Activated CD8-positive, alpha-beta T cell treated with anti-CD3 and anti-CD28 coated beads for 36 hours (primary cell): ENCODE results near the gene MAU2. TPM values are rescaled to one million over a fixed set of nuclear protein-coding genes. Genes with fewer than 3 reads are reported as not detected.
"Not testable (repeated sequence)": the region's sequence is repeated elsewhere in the genome, so short reads cannot be mapped to it uniquely, and the experiment has no call there.

Experiments used
- ATAC-seq: fragments of 200-7000 bp; cut with Tn5 transposase; one replicate; pipeline ENCODE4 v1.10.0; 2021; ENCODE audit warnings: mild to moderate bottlenecking, moderate library complexity
- CTCF ChIA-PET: fragments of 350-600 bp; sonication (Branson Sonifier 250); formaldehyde crosslinking; loops from one replicate; lab custom pipeline; 2021; ENCODE audit warnings: antibody characterized with exemption; lab: Charles Lee
- POLR2A ChIA-PET: fragments of 350-600 bp; sonication (Branson Sonifier 250); formaldehyde crosslinking; loops from one replicate; lab custom pipeline; 2021; ENCODE audit warnings: antibody characterized with exemption; lab: Charles Lee
- DNase-seq: peaks from one replicate; pipeline ENCODE4 v3.0.0-alpha.2; 2020
- H3K27ac Mint-ChIP-seq: one replicate; pipeline ENCODE4 v1.8.0; 2021; ENCODE audit warnings: mild to moderate bottlenecking, mixed read lengths
- H3K27me3 Mint-ChIP-seq: one replicate; pipeline ENCODE4 v1.8.0; 2021; ENCODE audit warnings: mixed read lengths
- H3K36me3 Mint-ChIP-seq: one replicate; pipeline ENCODE4 v1.8.0; 2021; ENCODE audit warnings: low read depth, mixed read lengths
- H3K4me1 Mint-ChIP-seq: one replicate; pipeline ENCODE4 v1.8.0; 2021; ENCODE audit warnings: low read depth, mixed read lengths
- H3K4me3 Mint-ChIP-seq: one replicate; pipeline ENCODE4 v1.8.0; 2021; ENCODE audit warnings: mild to moderate bottlenecking, moderate library complexity, mixed read lengths
- H3K9me3 Mint-ChIP-seq: one replicate; pipeline ENCODE4 v1.8.0; 2021; ENCODE audit warnings: mixed read lengths
- CTCF ChIP-seq: fragments of 200-600 bp; IDR thresholded peaks from one replicate; pipeline ENCODE4 v1.8.0; 2022; ENCODE audit warnings: antibody characterized with exemption, mild to moderate bottlenecking
- intact Hi-C: fragments of 100-400 bp; cut with micrococcal nuclease; formaldehyde crosslinking; loops from one replicate; pipeline ENCODE4 v1.10.0; 2022
- total RNA-seq, 2 experiments: library from RNA; stranded (reverse); gene quantifications; one replicate each; pipeline ENCODE4 v1.2.3, GENCODE V29; 2021

The MAU2 gene
- total RNA-seq, 2 experiments from 2014 or later, result 38.4 to 39.4 TPM

- H3K4me3 Mint-ChIP-seq, result no peak overlapping the region
- H3K27ac Mint-ChIP-seq, result no peak overlapping the region
- no peaks in the 10 kb centered on the region for H3K4me1 Mint-ChIP-seq
- no peaks in the 10 kb centered on the region for H3K27me3 Mint-ChIP-seq
- no peak for TF ChIP-seq CTCF
- DNase-seq (no peak), ATAC-seq (no peak)
- ChIA-PET POLR2A (interaction anchor here (1.3 kb wide), 1 partner anchor 137 kb away, joined by 4 read pairs; no protein-coding TSS in a partner anchor), CTCF (no interaction called here)
- no peaks in the 10 kb centered on the region for H3K9me3 Mint-ChIP-seq
- intact Hi-C loops, result no loop called here
- H3K36me3 Mint-ChIP-seq, result peaks cover 34% of the 10 kb centered on the region
Measured at GRCh38 chr19:19348266-19348665, 27.6 kb downstream of the MAU2 start.

GRCh38 chr19:19349365-19349764 lies 28.7 kb downstream of the MAU2 start:
- H3K36me3 Mint-ChIP-seq, result peaks cover 35% of the 10 kb centered on the region

GRCh38 chr19:19350756-19351155 lies 30.1 kb downstream of the MAU2 start:
- H3K4me3 Mint-ChIP-seq, H3K4me1 Mint-ChIP-seq, H3K9me3 Mint-ChIP-seq, intact Hi-C loops, DNase-seq, H3K27me3 Mint-ChIP-seq, POLR2A ChIA-PET, ATAC-seq, CTCF ChIA-PET, H3K27ac Mint-ChIP-seq: not testable (repeated sequence)
- peaks cover 28% of the 10 kb centered on the region for H3K36me3 Mint-ChIP-seq

More at GRCh38 chr19:19349365-19349764, 28.7 kb downstream of the MAU2 start:
- ATAC-seq, result no peak
- intact Hi-C loops, result no loop called here
- no peak for TF ChIP-seq CTCF
- Mint-ChIP-seq H3K27me3 (no peaks in the 10 kb centered on the region), H3K27ac (no peak overlapping the region), H3K9me3 (no peaks in the 10 kb centered on the region), H3K4me3 (no peak overlapping the region), H3K4me1 (no peaks in the 10 kb centered on the region)
- CTCF ChIA-PET, result no interaction called here
- no peak for DNase-seq
- POLR2A ChIA-PET, result no interaction called here

- H3K27ac Mint-ChIP-seq, result no peak overlapping the region
- H3K4me3 Mint-ChIP-seq, result no peak overlapping the region
- no peaks in the 10 kb centered on the region for H3K9me3 Mint-ChIP-seq
- CTCF ChIA-PET, result interaction anchor here (0.8 to 1.7 kb wide), 2 partner anchors 12 to 138 kb away, joined by 3 to 5 read pairs; no protein-coding TSS in a partner anchor
- peaks cover under 1% of the 10 kb centered on the region for H3K4me1 Mint-ChIP-seq
- POLR2A ChIA-PET, result interaction anchor here (1.0 kb wide), 1 partner anchor 8 kb away, joined by 3 read pairs; no protein-coding TSS in a partner anchor
- intact Hi-C loops, result no loop called here
- DNase-seq (no peak), ATAC-seq (no peak)
- no peaks in the 10 kb centered on the region for H3K27me3 Mint-ChIP-seq
- TF ChIP-seq CTCF, result no peak
- peaks cover 19% of the 10 kb centered on the region for H3K36me3 Mint-ChIP-seq
Measured at GRCh38 chr19:19352823-19353222, 32.2 kb downstream of the MAU2 start.

- ATAC-seq (no peak), DNase-seq (no peak)
- peaks cover 11% of the 10 kb centered on the region for H3K4me1 Mint-ChIP-seq
- no peak for TF ChIP-seq CTCF
- intact Hi-C loops, result no loop called here
- H3K4me3 Mint-ChIP-seq, result no peak overlapping the region
- CTCF ChIA-PET, result no interaction called here
- POLR2A ChIA-PET, result interaction anchor here (0.7 kb wide), 1 partner anchor 33 kb away, joined by 3 read pairs; no protein-coding TSS in a partner anchor
- H3K27me3 Mint-ChIP-seq, result no peaks in the 10 kb centered on the region
- peaks cover 18% of the 10 kb centered on the region for H3K36me3 Mint-ChIP-seq
- H3K9me3 Mint-ChIP-seq, result no peaks in the 10 kb centered on the region
- no peak overlapping the region for H3K27ac Mint-ChIP-seq
Measured at GRCh38 chr19:19354007-19354406, 33.4 kb downstream of the MAU2 start.
